Activated T-helper 17 cell treated with anti-CD3 and anti-CD28 coated beads, Interleukin-2, amount 50 U/mL, for 72 hours (primary cell): Measurements from ENCODE around the gene RARB. TPM values are rescaled to one million over a fixed set of nuclear protein-coding genes. Genes with fewer than 3 reads are reported as not detected.

ENCODE experiments used
- ATAC-seq: fragments of 150-1000 bp; cut with Tn5 transposase; replicated peaks from 2 replicates; pipeline ENCODE4 v1.10.0; 2021; ENCODE audit warnings: mild to moderate bottlenecking, moderate library complexity
- H3K27ac Mint-ChIP-seq: one replicate; pipeline ENCODE4 v1.8.0; 2022; ENCODE audit warnings: mixed read lengths
- H3K27me3 Mint-ChIP-seq: one replicate; pipeline ENCODE4 v1.8.0; 2022; ENCODE audit warnings: mixed read lengths
- H3K36me3 Mint-ChIP-seq: one replicate; pipeline ENCODE4 v1.8.0; 2022; ENCODE audit warnings: low read depth, mild to moderate bottlenecking, mixed read lengths
- H3K4me1 Mint-ChIP-seq: one replicate; pipeline ENCODE4 v1.8.0; 2022; ENCODE audit warnings: mixed read lengths
- H3K4me3 Mint-ChIP-seq: one replicate; pipeline ENCODE4 v1.8.0; 2022; ENCODE audit warnings: mild to moderate bottlenecking, mixed read lengths
- H3K9me3 Mint-ChIP-seq: one replicate; pipeline ENCODE4 v1.8.0; 2022; ENCODE audit warnings: mixed read lengths
- total RNA-seq, 2 donors: library from RNA; stranded (reverse); gene quantifications; one replicate each; pipeline ENCODE4 v1.2.3, GENCODE V29; 2022

RARB gene
- total RNA-seq, 2 donors from 2014 or later: not detected

- H3K4me3 Mint-ChIP-seq: no peak overlapping the region
- no peaks in the 10 kb centered on the region for H3K9me3 Mint-ChIP-seq
- no peak overlapping the region for H3K27ac Mint-ChIP-seq
- ATAC-seq: no peak
- H3K27me3 Mint-ChIP-seq: no peaks in the 10 kb centered on the region
- no peaks in the 10 kb centered on the region for H3K36me3 Mint-ChIP-seq
- no peaks in the 10 kb centered on the region for H3K4me1 Mint-ChIP-seq
Observed at GRCh38 chr3:25536521-25537391, 108.7 kb downstream of the RARB start.

DNA sequence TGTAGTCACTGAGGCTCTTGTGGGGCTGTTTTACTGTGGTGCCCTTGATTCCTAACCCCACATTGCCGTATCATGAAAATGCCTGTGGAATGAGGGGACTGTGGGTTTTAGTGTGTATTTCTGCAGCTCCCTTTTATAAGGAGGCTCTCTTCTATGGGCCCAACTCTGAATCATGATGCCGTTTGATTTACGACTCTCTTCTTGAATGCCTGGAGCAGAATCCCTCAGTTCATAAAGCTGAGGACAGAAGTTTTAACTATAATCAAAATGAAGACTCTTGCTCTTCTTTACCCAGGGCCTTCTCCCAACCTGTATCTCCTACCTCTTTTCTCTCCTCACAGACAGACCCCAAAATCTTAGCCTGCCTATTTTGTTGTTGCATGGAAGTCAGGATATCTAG lies 109.5 kb downstream of the RARB start:
- Mint-ChIP-seq H3K27ac (no peak overlapping the region), H3K9me3 (no peaks in the 10 kb centered on the region), H3K4me1 (no peaks in the 10 kb centered on the region), H3K4me3 (no peak overlapping the region), H3K27me3 (peaks cover under 1% of the 10 kb centered on the region), H3K36me3 (no peaks in the 10 kb centered on the region)
- ATAC-seq: no peak

GRCh38 chr3:25540273-25540672 lies 112.2 kb downstream of the RARB start:
- Mint-ChIP-seq H3K9me3 (no peaks in the 10 kb centered on the region), H3K27ac (no peak overlapping the region), H3K27me3 (peaks cover 7% of the 10 kb centered on the region), H3K4me1 (no peaks in the 10 kb centered on the region), H3K4me3 (no peak overlapping the region), H3K36me3 (no peaks in the 10 kb centered on the region)
- no peak for ATAC-seq

DNA sequence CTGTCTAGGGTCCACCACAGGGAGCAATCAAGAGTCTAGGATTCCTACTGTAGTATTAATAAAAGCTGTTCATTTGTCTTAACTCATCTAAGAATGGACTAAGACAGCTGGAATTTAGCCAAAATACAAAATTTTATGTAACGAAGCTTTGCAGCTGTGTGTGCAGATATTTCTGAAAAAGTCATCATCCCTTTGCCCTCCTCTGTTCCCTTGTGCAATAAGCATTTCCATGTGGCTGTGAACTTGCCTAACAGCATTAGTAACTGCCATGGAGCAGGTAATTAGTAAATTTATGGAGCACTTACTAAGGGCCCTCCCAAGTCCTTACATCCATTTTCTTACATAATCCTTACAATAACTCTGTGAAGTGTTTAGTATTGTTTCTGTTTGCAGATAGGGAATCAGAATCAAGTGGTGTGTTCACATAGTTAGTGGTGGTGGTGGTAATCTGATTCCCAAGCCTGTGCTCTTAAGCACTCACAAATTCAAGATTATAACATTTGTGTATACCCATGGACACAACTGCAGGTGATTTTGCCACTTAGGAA lies 114.5 kb downstream of the RARB start:
- H3K4me3 Mint-ChIP-seq: no peak overlapping the region
- no peak overlapping the region for H3K27ac Mint-ChIP-seq
- H3K36me3 Mint-ChIP-seq: no peaks in the 10 kb centered on the region
- ATAC-seq: no peak
- H3K9me3 Mint-ChIP-seq: no peaks in the 10 kb centered on the region
- no peaks in the 10 kb centered on the region for H3K4me1 Mint-ChIP-seq
- peaks cover 14% of the 10 kb centered on the region for H3K27me3 Mint-ChIP-seq

DNA sequence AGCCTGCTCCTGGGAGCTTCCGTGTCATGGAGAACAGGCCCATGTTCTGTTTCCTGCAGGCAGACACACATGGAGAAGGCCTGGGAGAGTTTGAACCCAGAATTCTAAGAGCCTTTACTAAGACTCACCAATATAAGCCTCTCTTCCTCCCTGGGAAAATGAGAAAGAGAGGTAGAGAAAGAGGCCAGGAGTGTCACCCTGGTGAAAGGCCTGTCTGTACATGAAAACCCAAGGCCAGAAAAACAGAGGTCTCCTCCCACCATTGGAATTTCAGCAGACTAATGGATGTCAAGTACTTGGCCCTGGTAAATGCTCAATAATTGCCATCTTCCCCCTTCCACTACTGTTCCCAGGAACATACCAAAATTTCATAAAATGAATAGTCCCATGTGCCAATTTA lies 119.0 kb downstream of the RARB start:
- H3K27ac Mint-ChIP-seq: no peak overlapping the region
- H3K27me3 Mint-ChIP-seq: peaks cover 14% of the 10 kb centered on the region
- no peaks in the 10 kb centered on the region for H3K9me3 Mint-ChIP-seq
- H3K36me3 Mint-ChIP-seq: no peaks in the 10 kb centered on the region
- no peak overlapping the region for H3K4me3 Mint-ChIP-seq
- ATAC-seq: no peak
- no peaks in the 10 kb centered on the region for H3K4me1 Mint-ChIP-seq

DNA sequence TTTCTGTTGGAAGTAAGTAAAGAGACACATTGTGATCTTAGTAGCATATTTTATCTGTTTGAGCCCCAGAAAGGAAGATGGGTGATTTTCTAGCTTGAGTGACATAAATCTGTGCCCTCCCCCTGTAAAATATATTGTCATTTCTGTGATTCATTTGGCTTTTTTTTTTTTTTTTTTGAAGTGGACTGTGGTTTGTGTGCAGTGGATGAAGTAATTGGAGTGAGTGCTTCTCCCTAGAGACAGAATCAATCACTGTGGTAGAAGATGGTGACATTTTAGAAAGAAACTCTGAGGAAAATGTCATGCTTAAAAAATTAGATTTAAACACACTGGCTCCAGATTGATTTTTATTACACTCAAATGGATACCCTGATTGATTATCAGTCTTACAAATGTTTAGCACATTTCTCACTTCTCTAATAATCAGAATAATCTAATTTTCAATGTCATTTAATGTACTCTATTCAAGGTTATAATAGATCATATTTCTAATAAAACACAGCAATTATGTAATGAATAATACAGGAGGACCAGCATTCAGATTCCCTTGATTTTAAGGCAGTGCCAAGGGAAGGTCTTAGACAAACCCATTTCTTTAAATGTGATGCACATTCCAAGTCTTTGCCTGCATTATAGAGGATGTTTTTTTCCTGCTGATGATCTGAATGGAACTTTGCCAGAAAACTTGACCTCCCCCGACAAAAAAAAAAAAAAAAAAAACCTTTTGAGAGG lies 120.0 kb downstream of the RARB start:
- Mint-ChIP-seq H3K9me3 (no peaks in the 10 kb centered on the region), H3K4me3 (no peak overlapping the region), H3K4me1 (no peaks in the 10 kb centered on the region), H3K27me3 (peaks cover 16% of the 10 kb centered on the region), H3K27ac (no peak overlapping the region), H3K36me3 (no peaks in the 10 kb centered on the region)
- no peak for ATAC-seq

- H3K4me1 Mint-ChIP-seq: no peaks in the 10 kb centered on the region
- no peaks in the 10 kb centered on the region for H3K9me3 Mint-ChIP-seq
- no peak for ATAC-seq
- H3K36me3 Mint-ChIP-seq: no peaks in the 10 kb centered on the region
- peaks cover 12% of the 10 kb centered on the region for H3K27me3 Mint-ChIP-seq
- no peak overlapping the region for H3K4me3 Mint-ChIP-seq
- no peak overlapping the region for H3K27ac Mint-ChIP-seq
Observed at GRCh38 chr3:25548836-25549235, 120.8 kb downstream of the RARB start.

DNA sequence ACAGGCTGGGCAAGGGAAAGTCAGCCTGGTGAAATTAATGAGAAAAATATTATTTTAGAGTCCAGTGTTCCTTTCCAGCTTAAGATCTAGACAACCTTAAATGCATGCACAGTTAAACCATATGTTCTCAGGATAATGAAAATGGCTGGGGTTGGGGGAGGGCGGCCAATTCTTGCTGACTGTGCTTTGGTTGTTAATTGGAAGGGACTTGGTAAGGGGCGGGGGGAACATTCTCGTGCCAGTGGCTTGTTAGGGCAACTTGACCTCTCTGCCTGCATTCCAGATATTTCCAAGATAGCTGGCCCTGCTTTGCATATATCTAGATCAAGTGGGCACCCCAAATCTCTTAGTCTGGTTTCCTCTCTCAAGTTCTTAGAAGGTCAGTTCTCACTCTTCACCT lies 124.2 kb downstream of the RARB start:
- Mint-ChIP-seq H3K4me1 (no peaks in the 10 kb centered on the region), H3K27me3 (peaks cover 4% of the 10 kb centered on the region), H3K27ac (no peak overlapping the region), H3K36me3 (no peaks in the 10 kb centered on the region), H3K4me3 (no peak overlapping the region), H3K9me3 (no peaks in the 10 kb centered on the region)
- no peak for ATAC-seq

- Mint-ChIP-seq H3K4me1 (no peaks in the 10 kb centered on the region), H3K9me3 (no peaks in the 10 kb centered on the region), H3K27ac (no peak overlapping the region), H3K27me3 (peaks cover 4% of the 10 kb centered on the region), H3K4me3 (no peak overlapping the region), H3K36me3 (no peaks in the 10 kb centered on the region)
- no peak for ATAC-seq
Observed at GRCh38 chr3:25554376-25554775, 126.3 kb downstream of the RARB start.

- no peaks in the 10 kb centered on the region for H3K9me3 Mint-ChIP-seq
- no peak overlapping the region for H3K27ac Mint-ChIP-seq
- H3K4me3 Mint-ChIP-seq: no peak overlapping the region
- H3K4me1 Mint-ChIP-seq: no peaks in the 10 kb centered on the region
- ATAC-seq: no peak
- H3K27me3 Mint-ChIP-seq: peaks cover 4% of the 10 kb centered on the region
- H3K36me3 Mint-ChIP-seq: no peaks in the 10 kb centered on the region
Observed at GRCh38 chr3:25555695-25556437, 127.8 kb downstream of the RARB start.

DNA sequence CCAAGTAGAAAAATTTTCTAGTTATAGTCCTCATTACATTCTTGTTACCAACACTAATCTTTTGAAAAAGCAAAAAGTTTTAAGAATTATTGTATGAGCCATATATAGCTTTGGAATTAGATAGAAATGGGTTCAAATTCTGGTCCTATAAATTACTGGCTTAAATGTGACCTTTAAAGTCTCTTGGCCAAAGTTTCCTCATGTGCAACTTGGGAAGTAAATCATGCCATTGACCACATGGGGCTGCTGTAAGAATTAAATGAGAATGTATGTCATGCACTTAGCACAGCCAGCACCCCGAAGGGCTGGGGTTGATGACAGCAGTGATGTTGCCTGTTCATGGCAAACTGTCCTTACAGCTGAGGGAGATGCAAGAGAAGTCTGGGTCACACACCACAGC lies 128.4 kb downstream of the RARB start:
- no peaks in the 10 kb centered on the region for H3K9me3 Mint-ChIP-seq
- H3K27me3 Mint-ChIP-seq: peaks cover 4% of the 10 kb centered on the region
- no peak overlapping the region for H3K27ac Mint-ChIP-seq
- no peaks in the 10 kb centered on the region for H3K4me1 Mint-ChIP-seq
- no peak for ATAC-seq
- H3K36me3 Mint-ChIP-seq: no peaks in the 10 kb centered on the region
- no peak overlapping the region for H3K4me3 Mint-ChIP-seq

GRCh38 chr3:25557694-25558093 lies 129.6 kb downstream of the RARB start:
- Mint-ChIP-seq H3K36me3 (no peaks in the 10 kb centered on the region), H3K27me3 (peaks cover 1% of the 10 kb centered on the region), H3K27ac (no peak overlapping the region), H3K4me3 (no peak overlapping the region), H3K4me1 (no peaks in the 10 kb centered on the region), H3K9me3 (no peaks in the 10 kb centered on the region)
- no peak for ATAC-seq

GRCh38 chr3:25558121-25558520 lies 130.1 kb downstream of the RARB start:
- Mint-ChIP-seq H3K27me3 (no peaks in the 10 kb centered on the region), H3K36me3 (no peaks in the 10 kb centered on the region), H3K9me3 (no peaks in the 10 kb centered on the region), H3K4me3 (no peak overlapping the region), H3K4me1 (no peaks in the 10 kb centered on the region), H3K27ac (no peak overlapping the region)
- ATAC-seq: no peak

DNA sequence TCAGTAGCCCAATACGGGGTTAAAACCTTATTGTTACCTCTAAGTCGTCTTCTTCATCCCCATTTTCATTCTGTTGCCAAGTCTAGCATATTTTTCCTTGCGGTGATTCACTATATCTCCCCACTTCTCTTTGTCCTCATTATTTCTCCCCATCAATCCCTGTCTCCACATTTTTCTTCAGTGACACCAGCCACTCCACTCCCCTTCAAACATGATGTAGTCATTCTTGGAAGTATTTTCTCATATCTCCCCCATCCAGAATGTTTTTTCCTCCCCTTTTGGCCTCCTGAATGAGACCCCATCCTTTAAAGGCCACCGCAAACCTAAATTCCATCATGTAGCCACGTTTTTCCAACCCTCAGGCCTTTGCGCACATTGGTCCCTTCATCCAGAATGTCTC lies 130.7 kb downstream of the RARB start:
- H3K4me1 Mint-ChIP-seq: no peaks in the 10 kb centered on the region
- no peaks in the 10 kb centered on the region for H3K36me3 Mint-ChIP-seq
- no peaks in the 10 kb centered on the region for H3K9me3 Mint-ChIP-seq
- H3K27ac Mint-ChIP-seq: no peak overlapping the region
- no peaks in the 10 kb centered on the region for H3K27me3 Mint-ChIP-seq
- no peak for ATAC-seq
- H3K4me3 Mint-ChIP-seq: no peak overlapping the region
